Measurements from ENCODE around the gene TSPO.

Gene TSPO

GRCh38 chr22:43212434-43212952 is 61.1 kb downstream of the TSPO start:
- H3K4me1 Mint-ChIP-seq: peaks cover 6% of the 10 kb centered on the region
- no peaks in the 10 kb centered on the region for H3K9me3 Mint-ChIP-seq
- no peak for DNase-seq (ENCODE audit: low spot score in 2 of 2)
- H3K27ac Mint-ChIP-seq: no peak overlapping the region
- peaks cover 32% of the 10 kb centered on the region for H3K27me3 Mint-ChIP-seq
- no peaks in the 10 kb centered on the region for H3K36me3 Mint-ChIP-seq
- no peak overlapping the region for H3K4me3 Mint-ChIP-seq
- no peak for ATAC-seq (ENCODE audit: low read depth)
